OCI-LY7 (cell line): ENCODE data around the gene TEX2. TPM values are rescaled to one million over a fixed set of nuclear protein-coding genes. Genes with fewer than 3 reads are reported as not detected.

Experiments
- BruUV-seq: library from RNA; stranded (reverse); fragments of 400-500 nt; replicated peaks from 2 replicates; lab custom pipeline; 2021; lab: Mats Ljungman, UMichigan
- CTCF ChIA-PET: fragments of 300-600 bp; sonication (Branson Sonifier 250); formaldehyde crosslinking; loops from one replicate; lab custom pipeline; 2022; ENCODE audit warnings: antibody characterized with exemption; ENCODE audit not compliant: unreplicated experiment; lab: Charles Lee
- POLR2A ChIA-PET: fragments of 300-600 bp; sonication (Branson Sonifier 250); formaldehyde crosslinking; loops from one replicate; lab custom pipeline; 2022; ENCODE audit warnings: antibody characterized with exemption; lab: Charles Lee
- DNase-seq: peaks from one replicate; pipeline ENCODE4 v3.0.0-alpha.2; 2015; ENCODE audit warnings: low spot score
- H2AFZ ChIP-seq: fragments of 200-600 bp; sonication (generic), shearing (Covaris generic); 2 replicates; pipeline ENCODE4 v1.6.1; 2014; ENCODE audit warnings: mild to moderate bottlenecking, antibody characterized with exemption, low read length, moderate library complexity
- H3K27ac ChIP-seq: fragments of 200-600 bp; sonication (generic); 2 replicates; pipeline ENCODE4 v1.5.1; 2014; ENCODE audit warnings: mixed run types, low read depth, mild to moderate bottlenecking, moderate library complexity, low read length, inconsistent platforms; ENCODE audit not compliant: poor library complexity, severe bottlenecking
- H3K36me3 ChIP-seq: fragments of 200-600 bp; sonication (generic); 2 replicates; pipeline ENCODE4 v1.6.1; 2014; ENCODE audit warnings: mild to moderate bottlenecking, antibody characterized with exemption, low read length, moderate library complexity, mixed read lengths; ENCODE audit not compliant: insufficient read depth
- H3K4me1 ChIP-seq: fragments of 200-600 bp; sonication (generic); 2 replicates; pipeline ENCODE4 v1.5.1; 2014; ENCODE audit warnings: mild to moderate bottlenecking, low read length; ENCODE audit not compliant: insufficient read depth, poor library complexity, severe bottlenecking
- H3K4me2 ChIP-seq: fragments of 200-600 bp; sonication (generic); 2 replicates; pipeline ENCODE4 v1.6.1; 2014; ENCODE audit warnings: mild to moderate bottlenecking, low read length
- H3K4me3 ChIP-seq: fragments of 200-600 bp; sonication (generic); 2 replicates; pipeline ENCODE4 v1.5.1; 2014; ENCODE audit warnings: mild to moderate bottlenecking, low read depth, low read length; ENCODE audit not compliant: poor library complexity, severe bottlenecking
- H3K79me2 ChIP-seq: fragments of 200-600 bp; sonication (generic); 2 replicates; pipeline ENCODE4 v1.6.1; 2016; ENCODE audit warnings: low read depth, mild to moderate bottlenecking, low read length, moderate library complexity, mixed read lengths; ENCODE audit not compliant: insufficient read depth
- H3K9me2 ChIP-seq: fragments of 200-600 bp; sonication (generic); 2 replicates; pipeline ENCODE4 v1.6.1; 2016; ENCODE audit warnings: mild to moderate bottlenecking, low read length, mixed read lengths; ENCODE audit not compliant: insufficient read depth
- H3K9me3 ChIP-seq: fragments of 200-600 bp; sonication (generic); 2 replicates; pipeline ENCODE4 v1.6.1; 2014; ENCODE audit warnings: mild to moderate bottlenecking, mixed run types, low read length, mixed read lengths
- H4K20me1 ChIP-seq: fragments of 200-600 bp; sonication (generic); 2 replicates; pipeline ENCODE4 v1.6.1; 2014; ENCODE audit warnings: mild to moderate bottlenecking, antibody characterized with exemption, low read length, moderate library complexity, mixed read lengths; ENCODE audit not compliant: insufficient read depth
- CTCF ChIP-seq: fragments of 200-600 bp; sonication (generic); conservative IDR thresholded peaks from 2 replicates; pipeline ENCODE4 v1.5.1; 2014; ENCODE audit warnings: mild to moderate bottlenecking, antibody characterized with exemption, low read length, moderate library complexity, mixed read lengths
- EZH2phosphoT487 ChIP-seq: fragments of 200-600 bp; sonication (generic); IDR thresholded peaks from 2 replicates; pipeline ENCODE4 v1.6.1; 2018; ENCODE audit warnings: low read depth, borderline replicate concordance, mild to moderate bottlenecking, mixed run types, antibody characterized with exemption, low read length, moderate library complexity, mixed read lengths
- intact Hi-C: fragments of 100-400 bp; cut with micrococcal nuclease; formaldehyde crosslinking; loops from one replicate; pipeline ENCODE4 v1.10.0; 2022; ENCODE audit not compliant: unreplicated experiment
- total RNA-seq, 2 experiments: library from RNA; depleted of rRNA in 1 of 2; stranded (reverse); fragments of >200 nt in 1 of 2; shearing (Covaris generic) in 1 of 2; gene quantifications; 2 replicates each; pipeline ENCODE4 v1.2.3, GENCODE V29; 2014 to 2022

The TEX2 gene
- total RNA-seq, 2 experiments from 2014 or later, result 7.4 to 12.4 TPM

GRCh38 chr17:64183815-64184214, 79.2 kb downstream of the TEX2 start:
- TF ChIP-seq EZH2phosphoT487 (no peak), CTCF (no peak)

GRCh38 chr17:64182325-64183012, 80.6 kb downstream of the TEX2 start:
- intact Hi-C loops, result no loop called here
- ChIA-PET CTCF (no interaction called here), POLR2A (interaction anchor here (0.6 to 0.7 kb wide), 3 partner anchors 18 to 339 kb away, joined by 4 to 6 read pairs (median 6); no protein-coding TSS in a partner anchor)

More at GRCh38 chr17:64183815-64184214, 79.2 kb downstream of the TEX2 start:
- POLR2A ChIA-PET, result no interaction called here
- no peak for DNase-seq
- H3K79me2 ChIP-seq, result no peaks in the 10 kb centered on the region
- H3K27ac ChIP-seq, result no peak overlapping the region
- H3K4me2 ChIP-seq, result no peak overlapping the region
- H2AFZ ChIP-seq, result no peak overlapping the region
- CTCF ChIA-PET, result no interaction called here
- H3K4me1 ChIP-seq, result no peaks in the 10 kb centered on the region
- no TSS peak for BruUV-seq
- no peaks in the 10 kb centered on the region for H4K20me1 ChIP-seq
- no peaks in the 10 kb centered on the region for H3K9me2 ChIP-seq
- H3K9me3 ChIP-seq, result no peaks in the 10 kb centered on the region
- intact Hi-C loops, result no loop called here
- H3K4me3 ChIP-seq, result no peak overlapping the region
- H3K36me3 ChIP-seq, result peaks cover 1% of the 10 kb centered on the region

More at GRCh38 chr17:64182325-64183012, 80.6 kb downstream of the TEX2 start:
- H3K4me3 ChIP-seq, result no peak overlapping the region
- H3K4me2 ChIP-seq, result no peak overlapping the region
- no peaks in the 10 kb centered on the region for H3K4me1 ChIP-seq
- BruUV-seq, result no TSS peak
- no peak overlapping the region for H2AFZ ChIP-seq
- peaks cover 5% of the 10 kb centered on the region for H3K36me3 ChIP-seq
- TF ChIP-seq EZH2phosphoT487, result no peak
- TF ChIP-seq CTCF, result no peak
- H3K9me3 ChIP-seq, result no peaks in the 10 kb centered on the region
- H3K79me2 ChIP-seq, result no peaks in the 10 kb centered on the region
- no peak overlapping the region for H3K27ac ChIP-seq
- H3K9me2 ChIP-seq, result no peaks in the 10 kb centered on the region
- no peak for DNase-seq
- no peaks in the 10 kb centered on the region for H4K20me1 ChIP-seq
